ENCODE data around the gene APOBEC3F.
"Not testable (repeated sequence)": the region's sequence is repeated elsewhere in the genome, so short reads cannot be mapped to it uniquely, and the experiment has no call there.

Gene APOBEC3F

GRCh38 chr22:39076155-39077025 is 35.7 kb downstream of the APOBEC3F start:
- DNase-seq: not testable (repeated sequence)

- DNase-seq: not testable (repeated sequence)
These were observed 36.6 kb downstream of the APOBEC3F start, which contains the start of gene APOBEC3G for GRCh38 chr22:39077026-39077840. TSS of gene APOBEC3G (plus strand) at chr22:39077275. CDS start at chr22:39077362, 87 bp downstream.

- DNase-seq: not testable (repeated sequence)
These were observed 37.2 kb downstream of the APOBEC3F start for GRCh38 chr22:39077912-39078311.

GRCh38 chr22:39078329-39078728 is 37.7 kb downstream of the APOBEC3F start:
- DNase-seq: no peak

GRCh38 chr22:39079054-39079637 is 38.5 kb downstream of the APOBEC3F start:
- DNase-seq: not testable (repeated sequence)

- no peak for DNase-seq
These were observed 39.5 kb downstream of the APOBEC3F start for GRCh38 chr22:39080052-39080762.

- no peak for DNase-seq
These were observed 40.4 kb downstream of the APOBEC3F start for GRCh38 chr22:39081016-39081415.

GRCh38 chr22:39081598-39081997 is 40.9 kb downstream of the APOBEC3F start:
- DNase-seq: no peak

- DNase-seq: no peak
These were observed 42.8 kb downstream of the APOBEC3F start for GRCh38 chr22:39083212-39084165.

GRCh38 chr22:39084666-39085065 is 44.0 kb downstream of the APOBEC3F start:
- no peak for DNase-seq

- no peak for DNase-seq
These were observed 46.4 kb downstream of the APOBEC3F start for GRCh38 chr22:39087098-39087497.

GRCh38 chr22:39087881-39088684 is 47.4 kb downstream of the APOBEC3F start:
- DNase-seq: no peak

- no peak for DNase-seq
These were observed 48.0 kb downstream of the APOBEC3F start for GRCh38 chr22:39088685-39089032.

GRCh38 chr22:39089928-39090327 is 49.3 kb downstream of the APOBEC3F start:
- no peak for DNase-seq

GRCh38 chr22:39090426-39091064 is 49.9 kb downstream of the APOBEC3F start:
- DNase-seq: no peak

GRCh38 chr22:39091126-39092081 is 50.7 kb downstream of the APOBEC3F start:
- DNase-seq: no peak

- no peak for DNase-seq
These were observed 51.6 kb downstream of the APOBEC3F start for GRCh38 chr22:39092111-39092862.

Measured in NCI-H187 (cell line).